ENCODE data around the gene ATP6V1E1.

Gene ATP6V1E1

GRCh38 chr22:17633217-17633997 lies 4.9 kb upstream of the ATP6V1E1 start:
- H3K27ac ChIP-seq (ENCODE audit: low read depth, low read length) = no peak overlapping the region

GRCh38 chr22:17631076-17631565 lies 2.6 kb upstream of the ATP6V1E1 start:
- no peak overlapping the region for H3K27ac ChIP-seq (ENCODE audit: low read depth, low read length)
- H3K9ac ChIP-seq (ENCODE audit: low read length) = no peak overlapping the region
- no peaks in the 10 kb centered on the region for H3K27me3 ChIP-seq (ENCODE audit: control insufficient read depth in 1 of 2, insufficient read depth in 2 of 2, low read length in 2 of 2)
- H3K36me3 ChIP-seq (ENCODE audit: insufficient read depth, low read length) = no peaks in the 10 kb centered on the region
- peaks cover 14% of the 10 kb centered on the region for H3K4me1 ChIP-seq (ENCODE audit: insufficient read depth, low read length)
- H3K9me3 ChIP-seq (ENCODE audit: low read length) = no peaks in the 10 kb centered on the region
- H3K4me3 ChIP-seq (ENCODE audit: low read depth in 1 of 2, low read length in 2 of 2) = no peak overlapping the region

More at GRCh38 chr22:17633217-17633997, 4.9 kb upstream of the ATP6V1E1 start:
- no peak overlapping the region for H3K9ac ChIP-seq (ENCODE audit: low read length)
- peaks cover 13% of the 10 kb centered on the region for H3K4me1 ChIP-seq (ENCODE audit: insufficient read depth, low read length)
- no peak overlapping the region for H3K4me3 ChIP-seq (ENCODE audit: low read depth in 1 of 2, low read length in 2 of 2)
- no peaks in the 10 kb centered on the region for H3K27me3 ChIP-seq (ENCODE audit: control insufficient read depth in 1 of 2, insufficient read depth in 2 of 2, low read length in 2 of 2)
- no peaks in the 10 kb centered on the region for H3K9me3 ChIP-seq (ENCODE audit: low read length)
- H3K36me3 ChIP-seq (ENCODE audit: insufficient read depth, low read length) = no peaks in the 10 kb centered on the region

- Histone ChIP-seq H3K27ac (ENCODE audit: low read depth, low read length) (no peak overlapping the region), H3K36me3 (ENCODE audit: insufficient read depth, low read length) (no peaks in the 10 kb centered on the region), H3K9me3 (ENCODE audit: low read length) (no peaks in the 10 kb centered on the region), H3K9ac (ENCODE audit: low read length) (peak overlapping the region; percentile 100), H3K4me1 (ENCODE audit: insufficient read depth, low read length) (peaks cover 14% of the 10 kb centered on the region), H3K4me3 (ENCODE audit: low read depth in 1 of 2, low read length in 2 of 2) (no peak overlapping the region), H3K27me3 (ENCODE audit: control insufficient read depth in 1 of 2, insufficient read depth in 2 of 2, low read length in 2 of 2) (no peaks in the 10 kb centered on the region)
Observed at GRCh38 chr22:17629641-17630040, 1.1 kb upstream of the ATP6V1E1 start.

- H3K27ac ChIP-seq (ENCODE audit: low read depth, low read length) = peak overlapping the region; percentile 98
- peak overlapping the region; percentile 100 for H3K4me3 ChIP-seq (ENCODE audit: low read depth in 1 of 2, low read length in 2 of 2)
- H3K9me3 ChIP-seq (ENCODE audit: low read length) = no peaks in the 10 kb centered on the region
- no peaks in the 10 kb centered on the region for H3K36me3 ChIP-seq (ENCODE audit: insufficient read depth, low read length)
- no peaks in the 10 kb centered on the region for H3K27me3 ChIP-seq (ENCODE audit: control insufficient read depth in 1 of 2, insufficient read depth in 2 of 2, low read length in 2 of 2)
- H3K9ac ChIP-seq (ENCODE audit: low read length) = peak overlapping the region; percentile 100
- peaks cover 14% of the 10 kb centered on the region for H3K4me1 ChIP-seq (ENCODE audit: insufficient read depth, low read length)
Observed at GRCh38 chr22:17629173-17629489, 582 bp upstream of the ATP6V1E1 start.

- Histone ChIP-seq H3K9ac (ENCODE audit: low read length) (peak overlapping the region; percentile 100), H3K9me3 (ENCODE audit: low read length) (no peaks in the 10 kb centered on the region), H3K27ac (ENCODE audit: low read depth, low read length) (peak overlapping the region; percentile 98), H3K4me3 (ENCODE audit: low read depth in 1 of 2, low read length in 2 of 2) (peak overlapping the region; percentile 100), H3K4me1 (ENCODE audit: insufficient read depth, low read length) (peaks cover 14% of the 10 kb centered on the region), H3K36me3 (ENCODE audit: insufficient read depth, low read length) (no peaks in the 10 kb centered on the region), H3K27me3 (ENCODE audit: control insufficient read depth in 1 of 2, insufficient read depth in 2 of 2, low read length in 2 of 2) (no peaks in the 10 kb centered on the region)
Observed at GRCh38 chr22:17627961-17628405, 566 bp downstream of the ATP6V1E1 start.

- H3K4me3 ChIP-seq (ENCODE audit: low read depth in 1 of 2, low read length in 2 of 2) = no peak overlapping the region
- no peak overlapping the region for H3K9ac ChIP-seq (ENCODE audit: low read length)
- H3K27ac ChIP-seq (ENCODE audit: low read depth, low read length) = no peak overlapping the region
- peaks cover 30% of the 10 kb centered on the region for H3K36me3 ChIP-seq (ENCODE audit: insufficient read depth, low read length)
- H3K4me1 ChIP-seq (ENCODE audit: insufficient read depth, low read length) = no peaks in the 10 kb centered on the region
- no peaks in the 10 kb centered on the region for H3K27me3 ChIP-seq (ENCODE audit: control insufficient read depth in 1 of 2, insufficient read depth in 2 of 2, low read length in 2 of 2)
- H3K9me3 ChIP-seq (ENCODE audit: low read length) = no peaks in the 10 kb centered on the region
Observed at GRCh38 chr22:17613280-17613679, 15.3 kb downstream of the ATP6V1E1 start.

GRCh38 chr22:17612057-17612456 lies 16.5 kb downstream of the ATP6V1E1 start:
- H3K9ac ChIP-seq (ENCODE audit: low read length) = no peak overlapping the region
- H3K27me3 ChIP-seq (ENCODE audit: control insufficient read depth in 1 of 2, insufficient read depth in 2 of 2, low read length in 2 of 2) = no peaks in the 10 kb centered on the region
- H3K27ac ChIP-seq (ENCODE audit: low read depth, low read length) = no peak overlapping the region
- H3K4me3 ChIP-seq (ENCODE audit: low read depth in 1 of 2, low read length in 2 of 2) = no peak overlapping the region
- H3K4me1 ChIP-seq (ENCODE audit: insufficient read depth, low read length) = peaks cover 4% of the 10 kb centered on the region
- H3K9me3 ChIP-seq (ENCODE audit: low read length) = no peaks in the 10 kb centered on the region
- H3K36me3 ChIP-seq (ENCODE audit: insufficient read depth, low read length) = peaks cover 30% of the 10 kb centered on the region

- H3K36me3 ChIP-seq (ENCODE audit: insufficient read depth, low read length) = peaks cover 25% of the 10 kb centered on the region
- no peaks in the 10 kb centered on the region for H3K9me3 ChIP-seq (ENCODE audit: low read length)
- peaks cover 4% of the 10 kb centered on the region for H3K4me1 ChIP-seq (ENCODE audit: insufficient read depth, low read length)
- H3K4me3 ChIP-seq (ENCODE audit: low read depth in 1 of 2, low read length in 2 of 2) = no peak overlapping the region
- H3K27ac ChIP-seq (ENCODE audit: low read depth, low read length) = no peak overlapping the region
- no peaks in the 10 kb centered on the region for H3K27me3 ChIP-seq (ENCODE audit: control insufficient read depth in 1 of 2, insufficient read depth in 2 of 2, low read length in 2 of 2)
- no peak overlapping the region for H3K9ac ChIP-seq (ENCODE audit: low read length)
Observed at GRCh38 chr22:17607891-17608521, 20.5 kb downstream of the ATP6V1E1 start.

GRCh38 chr22:17606496-17606895 lies 22.1 kb downstream of the ATP6V1E1 start:
- Histone ChIP-seq H3K27me3 (ENCODE audit: control insufficient read depth in 1 of 2, insufficient read depth in 2 of 2, low read length in 2 of 2) (no peaks in the 10 kb centered on the region), H3K27ac (ENCODE audit: low read depth, low read length) (peak overlapping the region; percentile 75), H3K4me1 (ENCODE audit: insufficient read depth, low read length) (peaks cover 4% of the 10 kb centered on the region), H3K9me3 (ENCODE audit: low read length) (no peaks in the 10 kb centered on the region), H3K9ac (ENCODE audit: low read length) (no peak overlapping the region), H3K36me3 (ENCODE audit: insufficient read depth, low read length) (peaks cover 11% of the 10 kb centered on the region), H3K4me3 (ENCODE audit: low read depth in 1 of 2, low read length in 2 of 2) (no peak overlapping the region)

- Histone ChIP-seq H3K27ac (ENCODE audit: low read depth, low read length) (no peak overlapping the region), H3K9me3 (ENCODE audit: low read length) (no peaks in the 10 kb centered on the region), H3K36me3 (ENCODE audit: insufficient read depth, low read length) (peaks cover 10% of the 10 kb centered on the region), H3K9ac (ENCODE audit: low read length) (no peak overlapping the region), H3K27me3 (ENCODE audit: control insufficient read depth in 1 of 2, insufficient read depth in 2 of 2, low read length in 2 of 2) (no peaks in the 10 kb centered on the region), H3K4me3 (ENCODE audit: low read depth in 1 of 2, low read length in 2 of 2) (no peak overlapping the region), H3K4me1 (ENCODE audit: insufficient read depth, low read length) (peaks cover 14% of the 10 kb centered on the region)
Observed at GRCh38 chr22:17603668-17604067, 24.9 kb downstream of the ATP6V1E1 start.

GRCh38 chr22:17601031-17601430 lies 27.5 kb downstream of the ATP6V1E1 start:
- H3K36me3 ChIP-seq (ENCODE audit: insufficient read depth, low read length) = peaks cover 29% of the 10 kb centered on the region
- no peaks in the 10 kb centered on the region for H3K9me3 ChIP-seq (ENCODE audit: low read length)
- peak overlapping the region; percentile 19 for H3K27ac ChIP-seq (ENCODE audit: low read depth, low read length)

More at GRCh38 chr22:17601031-17601430, 27.5 kb downstream of the ATP6V1E1 start:
- H3K4me3 ChIP-seq (ENCODE audit: low read depth in 1 of 2, low read length in 2 of 2) = no peak overlapping the region
- H3K27me3 ChIP-seq (ENCODE audit: control insufficient read depth in 1 of 2, insufficient read depth in 2 of 2, low read length in 2 of 2) = no peaks in the 10 kb centered on the region
- peaks cover 22% of the 10 kb centered on the region for H3K4me1 ChIP-seq (ENCODE audit: insufficient read depth, low read length)
- no peak overlapping the region for H3K9ac ChIP-seq (ENCODE audit: low read length)
